T-helper 9 cell (primary cell): Measurements from ENCODE around the gene NOP14.

Experiments used
- DNase-seq: peaks from one replicate; pipeline ENCODE4 v3.0.0-alpha.2; 2020

Gene NOP14

GRCh38 chr4:2910409-2910808, 52.8 kb downstream of the NOP14 start:
- no peak for DNase-seq

GRCh38 chr4:2909583-2909982, 53.6 kb downstream of the NOP14 start:
- DNase-seq, result no peak

GRCh38 chr4:2908686-2909085, 54.5 kb downstream of the NOP14 start:
- DNase-seq, result no peak

- DNase-seq, result no peak
Measured at GRCh38 chr4:2907706-2908293, 55.4 kb downstream of the NOP14 start.

- DNase-seq, result no peak
Measured at GRCh38 chr4:2907226-2907625, 56.0 kb downstream of the NOP14 start.

- DNase-seq, result no peak
Measured at GRCh38 chr4:2906218-2906617, 57.0 kb downstream of the NOP14 start.

GRCh38 chr4:2905544-2905943, 57.7 kb downstream of the NOP14 start:
- no peak for DNase-seq

- no peak for DNase-seq
Measured at GRCh38 chr4:2902126-2902525, 61.1 kb downstream of the NOP14 start.

- DNase-seq, result no peak
Measured at GRCh38 chr4:2901186-2901585, 62.0 kb downstream of the NOP14 start.

- DNase-seq, result no peak
Measured at GRCh38 chr4:2900741-2901140, 62.5 kb downstream of the NOP14 start.

- DNase-seq, result no peak
Measured at GRCh38 chr4:2898001-2898400, 65.2 kb downstream of the NOP14 start.

GRCh38 chr4:2893772-2894171, 69.4 kb downstream of the NOP14 start:
- DNase-seq, result no peak

- DNase-seq, result no peak
Measured at GRCh38 chr4:2891294-2891693, 71.9 kb downstream of the NOP14 start.

- no peak for DNase-seq
Measured at GRCh38 chr4:2888886-2889285, 74.3 kb downstream of the NOP14 start.
